ENCODE measurements around the gene ZNF577.
A peak's percentile ranks its signal among the peaks of the same experiment; 100 is the strongest.

Gene ZNF577

DNA sequence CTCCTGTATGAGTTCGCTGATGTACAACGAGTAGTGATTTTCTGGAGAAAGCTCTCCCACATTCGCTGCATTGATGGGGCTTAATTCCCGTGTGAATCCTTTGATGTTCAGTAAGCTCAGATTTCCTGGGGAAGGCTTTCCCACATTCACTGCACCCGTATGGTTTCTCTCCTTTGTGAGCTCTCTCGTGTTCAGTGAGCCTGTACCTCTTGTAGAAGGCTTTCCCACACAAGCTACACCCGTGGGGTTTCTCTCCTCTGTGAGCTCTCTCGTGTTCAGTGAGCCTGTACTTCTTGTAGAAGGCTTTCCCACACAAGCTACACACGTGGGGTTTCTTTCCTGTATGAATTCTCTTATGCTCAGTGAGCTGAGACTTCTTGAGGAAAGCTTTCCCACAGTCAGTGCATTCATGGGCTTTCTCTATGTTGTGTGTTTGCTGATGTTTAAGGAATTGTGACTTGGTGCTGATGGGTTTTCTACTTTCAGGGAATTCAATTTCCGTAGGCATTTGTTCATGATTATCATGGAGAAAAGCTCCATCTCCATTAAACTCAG is 3.5 kb upstream of the ZNF577 start:
- peaks cover 100% of the 10 kb centered on the region in 11 experiments for H3K36me3 ChIP-seq
- no peak overlapping the region for H3K9ac ChIP-seq
- H3K4me1 ChIP-seq = no peaks in the 10 kb centered on the region
- peaks cover 0 to 8% (median 0%) of the 10 kb centered on the region in 11 experiments; a peak in 1 of 22 replicates for H3K27me3 ChIP-seq
- H4K20me1 ChIP-seq = no peaks in the 10 kb centered on the region
- peak overlapping the region; percentile 6 to 53 (median 34); a peak in 19 of 20 replicates for H3K4me3 ChIP-seq
- H3K27ac ChIP-seq = no peak overlapping the region
- peaks cover 100% of the 10 kb centered on the region in 11 experiments for H3K9me3 ChIP-seq (replicated peaks in 1 of 11)
- no peak overlapping the region for H3K4me2 ChIP-seq
- TF ChIP-seq Cebpa-rat (IDR thresholded peaks at IDR 0.05) = no peak

DNA sequence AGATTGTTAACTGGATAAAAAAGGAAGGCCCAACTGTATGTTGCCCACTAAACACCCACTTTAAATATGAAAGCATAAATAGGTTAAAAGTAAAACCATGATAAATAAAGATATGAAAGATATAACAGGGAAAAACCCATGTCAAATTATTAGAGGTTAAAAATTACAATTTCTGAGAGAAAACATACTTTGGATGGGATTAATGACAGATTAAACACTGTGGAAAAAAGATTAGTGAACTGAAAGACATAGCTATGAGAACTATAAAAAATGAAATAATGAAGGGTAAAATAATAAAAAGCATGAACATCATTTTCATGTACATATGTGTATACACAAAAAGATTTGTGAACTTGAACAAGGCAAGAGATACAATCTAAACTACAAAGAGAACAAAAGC is 2.2 kb upstream of the ZNF577 start:
- peaks cover 0 to 8% (median 0%) of the 10 kb centered on the region in 11 experiments; a peak in 1 of 22 replicates for H3K27me3 ChIP-seq
- no peak overlapping the region for H3K9ac ChIP-seq
- no peaks in the 10 kb centered on the region for H3K4me1 ChIP-seq
- H3K4me2 ChIP-seq = no peak overlapping the region
- H4K20me1 ChIP-seq = no peaks in the 10 kb centered on the region
- peak overlapping the region; percentile 6 to 53 (median 34); a peak in 10 of 20 replicates for H3K4me3 ChIP-seq
- H3K36me3 ChIP-seq = peaks cover 100% of the 10 kb centered on the region in 11 experiments
- H3K9me3 ChIP-seq (replicated peaks in 1 of 11) = peaks cover 100% of the 10 kb centered on the region in 11 experiments
- H3K27ac ChIP-seq = no peak overlapping the region
- TF ChIP-seq Cebpa-rat (IDR thresholded peaks at IDR 0.05) = no peak

DNA sequence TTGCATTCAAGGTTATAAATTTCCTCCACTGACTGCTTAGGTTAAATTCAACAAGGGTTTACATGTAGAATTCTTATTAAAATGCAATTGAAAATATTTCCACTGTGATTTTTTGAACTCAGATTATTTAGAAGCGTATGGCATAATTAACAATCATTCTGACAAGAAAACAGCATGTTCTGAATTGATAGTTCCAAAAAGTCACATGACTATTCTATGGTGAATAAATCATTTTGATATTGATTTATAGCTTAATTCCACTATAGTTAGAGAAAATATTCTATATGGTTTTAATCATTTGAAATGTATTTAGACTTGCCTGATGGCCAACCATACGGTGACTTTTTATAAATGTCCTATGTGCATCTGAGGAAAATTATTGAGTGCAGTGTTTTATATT is 3.0 kb downstream of the ZNF577 start:
- Histone ChIP-seq H3K27me3 (no peaks in the 10 kb centered on the region), H3K4me3 (no peak overlapping the region), H4K20me1 (no peaks in the 10 kb centered on the region), H3K4me2 (no peak overlapping the region), H3K9ac (no peak overlapping the region), H3K9me3 (replicated peaks in 1 of 11) (peaks cover 100% of the 10 kb centered on the region in 11 experiments), H3K27ac (no peak overlapping the region), H3K4me1 (no peaks in the 10 kb centered on the region), H3K36me3 (peaks cover 99 to 100% (median 100%) of the 10 kb centered on the region in 11 experiments)
- TF ChIP-seq Cebpa-rat (IDR thresholded peaks at IDR 0.05) = no peak

DNA sequence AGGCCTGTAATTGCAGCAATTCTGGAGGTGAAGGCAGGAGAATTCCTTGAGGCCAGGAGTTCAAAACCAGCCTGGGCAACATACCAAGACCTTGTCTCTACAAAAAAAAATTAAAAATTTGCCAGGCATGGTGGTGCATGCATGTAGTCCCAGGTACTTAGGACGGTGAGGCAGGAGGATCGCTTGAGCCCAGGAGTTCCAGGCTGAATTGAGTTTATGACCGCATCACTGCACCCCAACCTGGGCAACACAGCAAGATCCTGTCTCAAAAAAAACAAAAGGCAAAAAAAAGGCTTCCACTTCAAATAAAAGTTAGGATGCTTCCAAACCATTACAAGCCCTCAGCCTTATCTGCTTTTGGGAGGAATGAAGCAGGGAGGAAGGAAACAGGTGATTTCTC is 5.2 kb downstream of the ZNF577 start:
- Histone ChIP-seq H3K4me3 (0 out of 20 replicates have a peak overlapping the region, but pooled peaks of 1 of the 10 experiments have one; percentile 11), H3K27me3 (no peaks in the 10 kb centered on the region), H3K27ac (no peak overlapping the region), H3K4me2 (no peak overlapping the region), H3K36me3 (peaks cover 99 to 100% (median 100%) of the 10 kb centered on the region in 11 experiments), H3K9ac (no peak overlapping the region), H3K9me3 (replicated peaks in 1 of 11) (peaks cover 100% of the 10 kb centered on the region in 11 experiments), H4K20me1 (no peaks in the 10 kb centered on the region), H3K4me1 (no peaks in the 10 kb centered on the region)
- no peak for TF ChIP-seq Cebpa-rat (IDR thresholded peaks at IDR 0.05)

DNA sequence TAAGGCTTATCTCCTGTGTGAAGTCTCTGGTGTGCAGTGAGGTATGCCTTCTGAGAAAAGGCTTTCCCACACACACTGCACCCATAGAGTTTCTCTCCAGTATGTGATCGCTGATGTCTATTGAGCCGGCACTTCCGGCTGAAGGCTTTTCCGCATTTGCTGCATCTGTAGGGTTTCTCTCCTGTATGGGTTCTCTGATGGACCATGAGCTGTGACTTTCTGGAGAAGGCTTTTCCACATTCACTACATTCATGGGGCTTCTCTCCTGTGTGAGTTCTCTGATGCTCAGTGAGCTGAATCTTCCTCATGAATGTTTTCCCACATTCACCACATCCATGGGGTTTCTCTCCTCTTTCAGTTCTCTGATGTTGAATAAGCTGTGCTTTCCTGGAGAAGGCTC is 14.7 kb downstream of the ZNF577 start:
- Histone ChIP-seq H3K27me3 (no peaks in the 10 kb centered on the region; a peak in 1 of 22 replicates), H3K4me1 (no peaks in the 10 kb centered on the region), H3K9me3 (replicated peaks in 1 of 11) (peaks cover 99 to 100% (median 100%) of the 10 kb centered on the region in 11 experiments), H3K4me2 (no peak overlapping the region), H3K9ac (no peak overlapping the region), H3K4me3 (peak overlapping the region; percentile 8 to 59 (median 33); a peak in 15 of 20 replicates), H4K20me1 (no peaks in the 10 kb centered on the region), H3K36me3 (peaks cover 98 to 100% (median 100%) of the 10 kb centered on the region in 11 experiments), H3K27ac (no peak overlapping the region)
- TF ChIP-seq Cebpa-rat (IDR thresholded peaks at IDR 0.05) = no peak

DNA sequence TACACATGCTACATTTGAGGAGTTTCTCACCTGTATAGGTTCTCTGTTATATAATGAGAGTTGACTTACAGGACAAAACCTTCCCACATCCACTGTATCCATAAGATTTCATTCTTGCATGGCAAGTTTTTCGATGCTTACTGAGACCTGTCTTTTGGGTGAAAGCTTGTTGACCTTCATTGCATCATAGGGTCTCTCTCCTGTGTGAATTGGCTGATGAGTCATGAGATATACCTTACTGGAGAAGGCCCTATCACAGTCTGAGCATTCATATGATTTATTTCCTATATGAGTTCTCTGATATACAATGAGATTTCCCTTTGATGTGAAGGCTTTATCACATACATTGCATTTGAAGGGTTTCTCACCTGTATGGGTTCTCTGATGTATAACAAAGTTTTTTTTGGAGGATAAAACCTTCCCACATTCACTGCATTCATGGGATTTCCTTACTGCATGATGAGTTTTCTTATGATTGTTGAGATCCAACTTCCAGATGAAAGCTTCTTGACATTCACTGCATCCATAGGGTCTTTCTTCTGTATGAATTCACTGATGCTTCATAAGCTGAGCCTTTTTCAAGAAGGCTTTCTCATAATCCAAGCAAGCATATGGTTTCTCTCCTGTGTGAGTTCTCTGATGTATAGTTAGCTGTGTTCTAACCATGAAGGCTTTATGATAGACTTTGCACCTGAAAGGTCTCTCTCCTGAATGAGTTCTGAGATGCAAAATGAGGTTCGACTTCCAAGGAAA is 25.7 kb downstream of the ZNF577 start:
- no peak for TF ChIP-seq Cebpa-rat (IDR thresholded peaks at IDR 0.05)
- no peak overlapping the region for H3K9ac ChIP-seq
- H3K27ac ChIP-seq = no peak overlapping the region
- no peaks in the 10 kb centered on the region for H3K27me3 ChIP-seq
- H3K4me2 ChIP-seq = no peak overlapping the region
- no peaks in the 10 kb centered on the region for H4K20me1 ChIP-seq
- H3K9me3 ChIP-seq (replicated peaks in 1 of 11) = peaks cover 99 to 100% (median 100%) of the 10 kb centered on the region in 11 experiments
- peak overlapping the region in 7 of 10 experiments; percentile 5 to 43 (median 18); a peak in 7 of 20 replicates for H3K4me3 ChIP-seq
- H3K36me3 ChIP-seq = peaks cover 90 to 100% (median 95%) of the 10 kb centered on the region in 11 experiments
- no peaks in the 10 kb centered on the region for H3K4me1 ChIP-seq

DNA sequence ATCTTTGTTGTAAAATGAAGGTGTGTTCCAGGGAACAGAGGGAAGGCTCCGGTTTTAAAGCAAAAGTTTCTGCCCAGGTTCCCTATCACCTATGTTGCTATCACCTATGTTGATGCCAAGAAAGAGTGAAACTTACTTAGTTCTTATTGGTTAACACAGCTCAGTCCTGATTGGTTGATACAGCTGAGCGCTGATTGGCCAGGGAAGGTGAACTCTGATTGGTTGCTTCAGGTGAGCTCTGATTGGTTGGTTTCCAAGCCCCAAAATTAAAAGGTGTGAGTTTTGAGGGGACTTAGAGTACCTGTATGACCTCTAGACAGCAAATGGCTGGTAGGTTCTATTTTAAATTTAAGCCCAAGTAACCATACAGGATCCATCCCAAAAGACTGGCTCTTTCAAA is 50.6 kb downstream of the ZNF577 start:
- Histone ChIP-seq H3K4me1 (no peaks in the 10 kb centered on the region), H4K20me1 (no peaks in the 10 kb centered on the region), H3K4me3 (no peak overlapping the region), H3K27ac (no peak overlapping the region), H3K4me2 (no peak overlapping the region), H3K9me3 (replicated peaks in 1 of 11) (peaks cover 58 to 94% (median 76%) of the 10 kb centered on the region in 11 experiments), H3K27me3 (no peaks in the 10 kb centered on the region), H3K36me3 (peaks cover 32 to 63% (median 47%) of the 10 kb centered on the region in 11 experiments), H3K9ac (no peak overlapping the region)
- no peak for TF ChIP-seq Cebpa-rat (IDR thresholded peaks at IDR 0.05)

DNA sequence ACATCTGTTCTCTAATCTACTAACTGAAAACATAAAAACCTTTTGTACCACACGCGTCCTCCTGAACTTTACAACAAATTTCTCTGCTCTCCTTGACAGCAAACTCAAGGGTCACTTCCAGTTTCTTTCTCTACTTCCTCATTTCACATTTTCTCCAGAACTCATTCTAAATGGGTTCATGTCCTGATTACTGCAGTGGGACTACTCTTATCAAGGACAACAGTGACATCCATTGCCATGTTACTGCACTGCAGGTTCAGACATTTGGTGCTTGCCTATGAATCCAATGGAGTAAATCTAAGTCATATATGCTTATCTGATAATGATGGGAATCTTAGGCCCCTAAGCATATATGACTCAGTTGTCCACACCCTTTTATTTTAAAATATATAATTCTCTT is 57.5 kb downstream of the ZNF577 start:
- no peak for TF ChIP-seq Cebpa-rat (IDR thresholded peaks at IDR 0.05)
- Histone ChIP-seq H3K36me3 (peaks cover 0 to 37% (median 25%) of the 10 kb centered on the region in 11 experiments; a peak in 17 of 22 replicates), H3K4me3 (no peak overlapping the region), H3K4me2 (peak overlapping the region in 2 of 11 experiments; percentile 54 to 83; a peak in 2 of 22 replicates), H3K27me3 (no peaks in the 10 kb centered on the region), H3K9ac (peak overlapping the region in 2 of 11 experiments; percentile 42 to 61; a peak in 2 of 22 replicates), H3K4me1 (peaks cover 3 to 48% (median 4%) of the 10 kb centered on the region in 10 experiments), H4K20me1 (no peaks in the 10 kb centered on the region), H3K27ac (peak overlapping the region in 3 of 11 experiments; percentile 31 to 81 (median 73); a peak in 4 of 22 replicates), H3K9me3 (replicated peaks in 1 of 11) (peaks cover 68 to 86% (median 78%) of the 10 kb centered on the region in 11 experiments)
